Prostate gland (tissue), 2 donors: Measurements from ENCODE around the gene ABHD2.

Experiments
- CTCF ChIP-seq, 4 experiments: fragments of 200-600 bp in 2 of 4; fragments of 450-650 bp in 2 of 4; sonication (generic) in 2 of 4; IDR thresholded peaks; 1 replicate in 3 of 4; 2 replicates in 1 of 4; pipeline ENCODE4 v1.5.1; 2016 to 2019; ENCODE audit warnings: antibody characterized with exemption in 4 of 4, mild to moderate bottlenecking in 2 of 4, moderate library complexity in 2 of 4
- POLR2A ChIP-seq: fragments of 450-650 bp; IDR thresholded peaks from one replicate; pipeline ENCODE4 v1.6.1; 2016; ENCODE audit warnings: antibody characterized with exemption, mild to moderate bottlenecking
- POLR2AphosphoS5 ChIP-seq: sonication (generic); formaldehyde crosslinking; IDR thresholded peaks from one replicate; pipeline ENCODE4 v1.6.1; 2017; ENCODE audit warnings: antibody characterized with exemption

DNA sequence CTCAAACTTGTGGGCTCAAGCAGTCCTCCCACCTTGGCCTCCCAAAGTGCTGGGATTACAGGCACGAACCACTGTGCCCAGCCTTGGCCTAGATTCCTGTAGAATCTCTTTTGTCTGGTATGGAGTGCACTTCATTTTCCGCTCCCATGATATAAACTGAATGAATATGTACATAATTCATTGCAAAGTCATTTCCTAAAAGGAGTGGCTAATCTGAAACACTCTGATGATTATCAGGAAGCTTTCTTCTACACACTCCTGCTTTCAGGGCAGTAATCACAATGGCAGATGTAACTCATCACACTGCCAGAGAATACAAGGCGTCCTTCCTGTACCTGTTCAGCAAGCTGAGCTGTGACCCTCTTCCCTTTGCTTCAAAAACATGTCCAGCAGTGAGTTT lies 104.5 kb downstream of the ABHD2 start:
- TF ChIP-seq CTCF (IDR thresholded peaks at IDR 0.05) (no peak), POLR2AphosphoS5 (no peak), POLR2A (no peak)
